Tibial nerve (tissue), 4 donors: ENCODE results near the gene NSD2.

ENCODE experiments used
- EP300 ChIP-seq, 2 donors: sonication (generic); formaldehyde crosslinking; IDR thresholded peaks; one replicate each; pipeline ENCODE4 v1.6.1; 2017; ENCODE audit warnings: antibody characterized with exemption in 2 of 2, mild to moderate bottlenecking in 1 of 2
- POLR2A ChIP-seq, 2 donors: fragments of 450-650 bp; IDR thresholded peaks; one replicate each; pipeline ENCODE4 v1.6.1; 2017; ENCODE audit warnings: antibody characterized with exemption in 2 of 2, mild to moderate bottlenecking in 2 of 2, moderate library complexity in 2 of 2
- TF ChIP-seq, protein P1 (sequence below), 5 experiments: fragments of 200-600 bp in 3 of 5; fragments of 450-650 bp in 2 of 5; sonication (generic) in 3 of 5; IDR thresholded peaks; one replicate each; pipeline ENCODE4 v1.5.1; 2016 to 2019; ENCODE audit warnings: antibody characterized with exemption in 5 of 5, mild to moderate bottlenecking in 3 of 5, moderate library complexity in 2 of 5

DNA sequence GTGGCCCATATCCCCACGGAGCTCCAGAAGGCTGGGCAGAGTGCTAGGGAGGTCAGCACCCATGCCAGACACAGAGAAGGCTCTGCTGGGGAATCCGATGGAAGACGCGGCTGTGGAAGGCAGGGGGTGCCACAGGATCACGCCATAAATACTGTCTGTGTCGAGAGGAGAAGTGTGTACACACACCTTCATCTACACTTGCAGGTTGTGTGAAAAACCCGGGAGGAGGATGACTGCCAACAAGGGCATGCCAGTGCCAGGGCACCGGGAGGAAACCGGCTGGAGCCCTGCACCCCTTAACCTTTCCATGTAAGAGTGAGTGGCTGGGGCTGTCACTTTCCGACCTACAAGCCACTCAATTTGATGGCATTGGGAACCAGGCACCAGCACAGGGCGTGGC is 46.4 kb upstream of the NSD2 start:
- TF ChIP-seq POLR2A (IDR thresholded peaks at IDR 0.05) (no peak), EP300 (IDR thresholded peaks at IDR 0.05) (no peak)
- TF ChIP-seq, protein P1, sequence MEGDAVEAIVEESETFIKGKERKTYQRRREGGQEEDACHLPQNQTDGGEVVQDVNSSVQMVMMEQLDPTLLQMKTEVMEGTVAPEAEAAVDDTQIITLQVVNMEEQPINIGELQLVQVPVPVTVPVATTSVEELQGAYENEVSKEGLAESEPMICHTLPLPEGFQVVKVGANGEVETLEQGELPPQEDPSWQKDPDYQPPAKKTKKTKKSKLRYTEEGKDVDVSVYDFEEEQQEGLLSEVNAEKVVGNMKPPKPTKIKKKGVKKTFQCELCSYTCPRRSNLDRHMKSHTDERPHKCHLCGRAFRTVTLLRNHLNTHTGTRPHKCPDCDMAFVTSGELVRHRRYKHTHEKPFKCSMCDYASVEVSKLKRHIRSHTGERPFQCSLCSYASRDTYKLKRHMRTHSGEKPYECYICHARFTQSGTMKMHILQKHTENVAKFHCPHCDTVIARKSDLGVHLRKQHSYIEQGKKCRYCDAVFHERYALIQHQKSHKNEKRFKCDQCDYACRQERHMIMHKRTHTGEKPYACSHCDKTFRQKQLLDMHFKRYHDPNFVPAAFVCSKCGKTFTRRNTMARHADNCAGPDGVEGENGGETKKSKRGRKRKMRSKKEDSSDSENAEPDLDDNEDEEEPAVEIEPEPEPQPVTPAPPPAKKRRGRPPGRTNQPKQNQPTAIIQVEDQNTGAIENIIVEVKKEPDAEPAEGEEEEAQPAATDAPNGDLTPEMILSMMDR (IDR thresholded peaks at IDR 0.05): no peak
